ENCODE results near the gene ZNF100. TPM values are rescaled to one million over a fixed set of nuclear protein-coding genes. Genes with fewer than 3 reads are reported as not detected.
A peak's percentile ranks its signal among the peaks of the same experiment; 100 is the strongest.
"Not testable (repeated sequence)": the region's sequence is repeated elsewhere in the genome, so short reads cannot be mapped to it uniquely, and the experiment has no call there.

Gene ZNF100
- total RNA-seq, result 10 to 100 TPM; 20.9 to 23.6 TPM

DNA sequence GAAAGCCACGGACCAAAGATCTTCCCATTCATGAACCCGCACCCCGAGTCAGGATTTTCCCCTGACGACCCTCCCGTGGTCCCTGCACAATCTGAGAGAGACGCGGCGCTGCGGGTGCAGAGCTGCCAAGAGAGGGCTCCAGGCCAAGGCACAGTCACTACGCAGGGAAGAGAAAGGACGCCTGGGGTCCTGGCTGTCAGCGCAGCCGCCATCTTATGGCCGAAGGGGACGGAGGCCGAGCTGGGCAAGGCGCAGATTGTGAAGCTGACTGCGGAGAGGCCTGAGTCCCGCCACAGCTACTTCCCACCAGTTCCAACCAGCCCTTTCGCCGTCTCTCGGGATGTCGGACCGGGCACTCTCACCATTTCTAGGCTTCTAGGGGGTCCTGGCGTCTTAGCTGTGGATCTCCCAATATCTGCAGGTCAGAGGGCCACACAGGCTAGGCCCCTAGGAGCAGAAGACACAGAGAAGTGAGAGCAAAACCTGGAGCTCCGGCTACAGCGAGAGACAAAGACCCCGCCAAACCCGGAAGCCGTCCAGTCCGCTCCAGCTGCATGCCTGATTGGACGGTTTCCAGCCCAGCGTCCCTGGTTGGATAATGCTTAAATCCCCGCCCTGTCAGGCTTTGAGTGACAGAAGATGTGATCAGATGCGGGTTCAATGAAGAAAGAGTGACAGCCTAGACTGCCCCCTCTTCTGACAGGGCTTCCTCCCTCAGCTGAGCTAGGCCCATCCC, at the start of gene ZNF100:
ZNF100 (minus strand) TSS at position 515 of the 736 bp plus-strand sequence; CDS start at position 365, 150 bp downstream.
- DNase-seq, result peak; percentile 92
- Mint-ChIP-seq H3K4me1 (ENCODE audit: low read depth) (peaks cover 22% of the 10 kb centered on the region), H3K4me3 (peak within 1 kb of the TSS; percentile 92), H3K9me3 (no peaks in the 10 kb centered on the region), H3K27ac (peak within 1 kb of the TSS; percentile 81), H3K36me3 (peaks cover 29% of the 10 kb centered on the region), H3K27me3 (no peaks in the 10 kb centered on the region)
- POLR2A ChIA-PET, result interaction anchor here (0.6 to 2.5 kb wide), 7 partner anchors 14 to 1342 kb away, joined by 3 to 28 read pairs (median 3); partner anchors contain the start of genes ZNF429, ZNF43 and ZNF708
- CTCF ChIA-PET, result interaction anchor here (1.2 to 1.5 kb wide), 4 partner anchors 14 to 261 kb away, joined by 3 to 7 read pairs (median 4); partner anchors contain the start of gene ZNF429
- intact Hi-C loops (cut with micrococcal nuclease), result loop anchor here (1.0 to 5.0 kb wide), 6 partner anchors 18 to 408 kb away; partner anchors contain the start of genes ZNF43 and ZNF738

DNA sequence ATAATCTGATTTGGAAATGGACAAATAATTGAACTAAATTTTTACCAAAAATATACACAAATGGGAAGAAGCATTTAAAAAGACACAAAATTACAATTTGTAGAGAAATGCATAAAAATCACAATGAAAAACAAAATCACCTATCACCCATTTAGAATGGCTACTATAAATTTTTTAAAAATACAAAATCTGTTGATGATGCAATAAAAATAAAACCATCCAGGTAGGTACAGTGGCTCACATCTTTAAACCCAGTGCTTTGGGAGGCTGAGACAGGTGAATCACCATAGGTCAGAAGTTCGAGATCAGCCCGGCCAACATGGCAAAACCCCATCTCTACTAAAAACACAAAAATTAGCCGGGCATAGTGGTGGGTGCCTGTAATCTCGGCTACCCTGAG, 45.1 kb upstream of the ZNF100 start:
- no peaks in the 10 kb centered on the region for H3K4me1 Mint-ChIP-seq (ENCODE audit: low read depth)
- peaks cover 89% of the 10 kb centered on the region for H3K36me3 Mint-ChIP-seq
- H3K27ac Mint-ChIP-seq, result no peak overlapping the region
- peaks cover 61% of the 10 kb centered on the region for H3K9me3 Mint-ChIP-seq
- ChIA-PET CTCF (no interaction called here), POLR2A (no interaction called here)
- no peak for DNase-seq
- no peaks in the 10 kb centered on the region for H3K27me3 Mint-ChIP-seq
- no peak overlapping the region for H3K4me3 Mint-ChIP-seq
- intact Hi-C loops (cut with micrococcal nuclease), result no loop called here

DNA sequence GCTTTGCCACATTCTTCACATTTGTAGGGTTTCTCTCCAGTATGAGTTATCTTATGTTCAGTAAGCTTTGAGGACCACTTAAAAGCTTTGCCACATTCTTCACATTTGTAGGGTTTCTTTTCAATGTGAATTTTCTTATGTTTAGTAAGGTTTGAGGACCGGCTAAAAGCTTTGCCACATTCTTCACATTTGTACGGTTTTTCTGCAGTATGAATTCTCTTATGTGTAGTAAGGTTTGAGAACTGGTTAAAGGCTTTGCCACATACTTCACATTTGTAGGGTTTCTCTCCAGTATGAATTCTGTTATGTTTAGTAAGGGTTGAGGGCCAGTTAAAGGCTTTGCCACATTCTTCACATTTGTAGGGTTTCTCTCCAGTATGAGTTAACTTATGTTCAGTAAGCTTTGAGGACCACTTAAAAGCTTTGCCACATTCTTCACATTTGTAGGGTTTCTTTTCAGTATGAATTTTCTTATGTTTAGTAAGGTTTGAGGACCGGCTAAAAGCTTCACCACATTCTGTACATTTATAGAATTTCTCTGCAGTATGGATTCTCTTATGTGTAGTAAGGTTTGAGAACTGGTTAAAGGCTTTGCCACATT, 41.1 kb upstream of the ZNF100 start:
- DNase-seq; intact Hi-C loops (cut with micrococcal nuclease); H3K27ac Mint-ChIP-seq; H3K4me1 Mint-ChIP-seq (ENCODE audit: low read depth); H3K4me3 Mint-ChIP-seq; H3K27me3 Mint-ChIP-seq; POLR2A ChIA-PET: not testable (repeated sequence)
- CTCF ChIA-PET, result interaction anchor here (1.2 kb wide), 1 partner anchor 13 kb away, joined by 4 read pairs; no protein-coding TSS in a partner anchor
- peaks cover 69% of the 10 kb centered on the region for H3K9me3 Mint-ChIP-seq
- peaks cover 69% of the 10 kb centered on the region for H3K36me3 Mint-ChIP-seq

DNA sequence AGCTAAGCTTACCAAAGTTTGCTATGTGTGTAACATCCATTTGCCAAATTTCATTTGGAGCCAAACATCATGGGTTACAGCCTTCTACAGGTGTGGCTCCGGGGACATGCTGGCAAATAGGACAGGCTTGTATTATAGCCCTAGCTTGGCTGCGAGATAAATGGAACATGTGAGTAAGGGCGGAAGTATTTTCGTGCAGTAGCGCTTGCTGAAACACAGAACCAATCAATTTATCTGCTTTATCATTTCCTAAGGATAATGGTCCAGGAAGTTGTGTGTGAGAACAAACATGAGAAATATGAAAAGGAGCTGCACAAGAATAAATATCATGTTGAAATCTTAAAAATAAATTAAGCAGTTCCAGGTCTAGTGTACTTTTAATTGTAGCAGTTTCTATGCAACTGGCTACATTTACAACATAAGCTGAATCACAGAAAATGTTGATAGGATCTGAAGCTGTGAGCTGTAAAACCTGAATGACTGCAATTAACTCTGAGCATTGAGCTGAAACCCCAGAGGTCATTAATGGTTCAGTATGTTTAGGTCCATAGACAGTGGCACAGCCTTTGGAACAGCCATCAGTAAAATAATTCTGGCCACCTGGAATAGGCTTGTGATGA, 22.2 kb upstream of the ZNF100 start:
- Mint-ChIP-seq H3K4me3 (no peak overlapping the region), H3K4me1 (ENCODE audit: low read depth) (no peaks in the 10 kb centered on the region), H3K36me3 (peaks cover 2% of the 10 kb centered on the region), H3K9me3 (peaks cover 16% of the 10 kb centered on the region), H3K27me3 (peaks cover 4% of the 10 kb centered on the region), H3K27ac (no peak overlapping the region)
- POLR2A ChIA-PET, result no interaction called here
- intact Hi-C loops (cut with micrococcal nuclease), result no loop called here
- DNase-seq, result no peak
- CTCF ChIA-PET, result no interaction called here

GRCh38 chr19:21786936-21787335, 19.6 kb upstream of the ZNF100 start:
- Mint-ChIP-seq H3K4me3 (no peak overlapping the region), H3K9me3 (peaks cover 11% of the 10 kb centered on the region), H3K4me1 (ENCODE audit: low read depth) (no peaks in the 10 kb centered on the region), H3K27ac (no peak overlapping the region), H3K36me3 (no peaks in the 10 kb centered on the region), H3K27me3 (peaks cover 4% of the 10 kb centered on the region)
- DNase-seq, result no peak
- POLR2A ChIA-PET, result no interaction called here
- intact Hi-C loops (cut with micrococcal nuclease), result no loop called here
- CTCF ChIA-PET, result no interaction called here

- H3K9me3 Mint-ChIP-seq; H3K27me3 Mint-ChIP-seq; H3K4me3 Mint-ChIP-seq; H3K36me3 Mint-ChIP-seq; CTCF ChIA-PET; H3K4me1 Mint-ChIP-seq (ENCODE audit: low read depth); POLR2A ChIA-PET; intact Hi-C loops (cut with micrococcal nuclease); DNase-seq; H3K27ac Mint-ChIP-seq: not testable (repeated sequence)
Measured at GRCh38 chr19:21775792-21776191, 8.4 kb upstream of the ZNF100 start.

- intact Hi-C loops (cut with micrococcal nuclease), result loop anchor here (1.0 to 5.0 kb wide), 6 partner anchors 17 to 408 kb away; partner anchors contain the start of genes ZNF43 and ZNF738
- Mint-ChIP-seq H3K4me1 (ENCODE audit: low read depth) (peaks cover 28% of the 10 kb centered on the region), H3K4me3 (peak overlapping the region; percentile 92), H3K27ac (peak overlapping the region; percentile 81), H3K36me3 (peaks cover 34% of the 10 kb centered on the region)
- DNase-seq, result peak; percentile 17
- H3K9me3 Mint-ChIP-seq, H3K27me3 Mint-ChIP-seq: not testable (repeated sequence)
- ChIA-PET POLR2A (interaction anchor here (1.0 to 2.5 kb wide), 5 partner anchors 13 to 1342 kb away, joined by 3 to 28 read pairs (median 4); partner anchors contain the start of genes ZNF429, ZNF43 and ZNF708), CTCF (interaction anchor here (1.2 to 1.5 kb wide), 3 partner anchors 14 to 261 kb away, joined by 4 to 7 read pairs (median 5); partner anchors contain the start of gene ZNF429)
Measured at GRCh38 chr19:21766705-21767064, 694 bp downstream of the ZNF100 start.

- peaks cover 46% of the 10 kb centered on the region for H3K36me3 Mint-ChIP-seq
- ChIA-PET CTCF (no interaction called here), POLR2A (interaction anchor here (1.4 kb wide), 1 partner anchor 70 kb away, joined by 5 read pairs; the partner anchor contains the start of gene ZNF43)
- intact Hi-C loops (cut with micrococcal nuclease), result loop anchor here (5.0 kb wide), 1 partner anchor 198 kb away; no protein-coding TSS in a partner anchor
- peaks cover 29% of the 10 kb centered on the region for H3K4me1 Mint-ChIP-seq (ENCODE audit: low read depth)
- H3K9me3 Mint-ChIP-seq, result no peaks in the 10 kb centered on the region
- no peak overlapping the region for H3K27ac Mint-ChIP-seq
- H3K27me3 Mint-ChIP-seq, result no peaks in the 10 kb centered on the region
- H3K4me3 Mint-ChIP-seq, result no peak overlapping the region
- DNase-seq, result peak; percentile 44
Measured at GRCh38 chr19:21765151-21765550, 2.2 kb downstream of the ZNF100 start.

DNA sequence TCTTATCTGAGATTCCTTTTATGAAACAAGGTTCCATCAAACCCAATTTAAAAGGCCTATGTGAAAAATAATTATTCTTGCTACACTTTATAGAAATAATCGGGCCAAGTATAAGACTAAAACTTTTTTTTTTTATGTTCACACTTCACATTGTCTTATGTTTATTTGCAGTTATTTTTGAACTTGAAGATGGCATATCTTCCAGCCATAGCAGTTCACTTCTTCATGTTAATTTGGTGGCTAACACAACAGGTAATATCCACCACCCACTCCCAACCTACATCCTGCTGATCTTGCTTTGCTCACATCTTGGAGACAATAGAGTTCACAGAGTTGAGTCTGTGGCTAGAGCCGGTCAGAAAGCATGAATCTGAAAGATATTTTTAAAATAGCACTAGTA, 5.8 kb downstream of the ZNF100 start:
- H3K27ac Mint-ChIP-seq; intact Hi-C loops (cut with micrococcal nuclease); POLR2A ChIA-PET; DNase-seq; H3K9me3 Mint-ChIP-seq; H3K27me3 Mint-ChIP-seq; H3K4me3 Mint-ChIP-seq; CTCF ChIA-PET: not testable (repeated sequence)
- Mint-ChIP-seq H3K36me3 (peaks cover 63% of the 10 kb centered on the region), H3K4me1 (ENCODE audit: low read depth) (peaks cover 27% of the 10 kb centered on the region)

- Mint-ChIP-seq H3K27me3 (no peaks in the 10 kb centered on the region), H3K9me3 (peaks cover 15% of the 10 kb centered on the region), H3K36me3 (peaks cover 74% of the 10 kb centered on the region), H3K27ac (no peak overlapping the region), H3K4me1 (ENCODE audit: low read depth) (peaks cover 18% of the 10 kb centered on the region), H3K4me3 (no peak overlapping the region)
- CTCF ChIA-PET, result no interaction called here
- DNase-seq, result no peak
- intact Hi-C loops (cut with micrococcal nuclease), result no loop called here
- POLR2A ChIA-PET, result interaction anchor here (0.7 kb wide), 1 partner anchor 77 kb away, joined by 3 read pairs; no protein-coding TSS in a partner anchor
Measured at GRCh38 chr19:21758296-21758695, 9.1 kb downstream of the ZNF100 start.

DNA sequence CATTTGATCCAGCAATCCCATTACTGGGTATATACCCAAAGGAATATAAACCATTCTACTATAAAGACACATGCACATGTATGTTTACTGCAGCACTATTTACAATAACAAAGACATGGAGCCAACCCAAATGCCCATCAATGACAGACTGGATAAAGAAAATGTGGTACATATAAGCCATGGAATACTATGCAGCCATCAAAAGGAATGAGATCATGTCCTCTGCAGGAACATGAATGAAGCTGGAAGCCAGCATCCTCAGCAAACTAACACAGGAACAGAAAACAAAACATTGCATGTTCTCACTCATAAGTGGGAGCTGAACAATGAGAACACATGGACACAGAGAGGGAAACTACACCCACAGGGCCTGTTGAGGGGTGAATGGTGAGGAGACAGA, 11.8 kb downstream of the ZNF100 start:
- Mint-ChIP-seq H3K9me3 (peaks cover 19% of the 10 kb centered on the region), H3K36me3 (peaks cover 75% of the 10 kb centered on the region)
- H3K4me3 Mint-ChIP-seq; POLR2A ChIA-PET; H3K27ac Mint-ChIP-seq; H3K27me3 Mint-ChIP-seq; intact Hi-C loops (cut with micrococcal nuclease); DNase-seq; H3K4me1 Mint-ChIP-seq (ENCODE audit: low read depth); CTCF ChIA-PET: not testable (repeated sequence)

GRCh38 chr19:21751384-21751783, 16.0 kb downstream of the ZNF100 start:
- CTCF ChIA-PET, result no interaction called here
- peaks cover 77% of the 10 kb centered on the region for H3K36me3 Mint-ChIP-seq
- no peak overlapping the region for H3K4me3 Mint-ChIP-seq
- H3K27me3 Mint-ChIP-seq, result no peaks in the 10 kb centered on the region
- intact Hi-C loops (cut with micrococcal nuclease), result no loop called here
- no peak for DNase-seq
- peaks cover 26% of the 10 kb centered on the region for H3K4me1 Mint-ChIP-seq (ENCODE audit: low read depth)
- POLR2A ChIA-PET, result no interaction called here
- H3K9me3 Mint-ChIP-seq, result peaks cover 23% of the 10 kb centered on the region
- no peak overlapping the region for H3K27ac Mint-ChIP-seq
